SK-N-SH treated with all-trans-retinoic acid at 6 μM for 48 hours (cell line): Measurements from ENCODE around the gene ZNF514.

Experiments used
- ATAC-seq: fragments of 200-7000 bp; cut with Tn5 transposase; 3 replicates; pipeline ENCODE4 v1.9.1; 2020; ENCODE audit warnings: mild to moderate bottlenecking, moderate library complexity
- ARNTL ChIP-seq: fragments of 450-650 bp; formaldehyde crosslinking; IDR thresholded peaks from 2 replicates; pipeline ENCODE4 v1.5.0; 2020; ENCODE audit warnings: low read depth, mild to moderate bottlenecking, moderate library complexity, borderline replicate concordance
- BACH2 ChIP-seq: fragments of 250-450 bp; sonication (Bioruptor Pico); IDR thresholded peaks from 2 replicates; pipeline ENCODE4 v1.9.0; 2021; ENCODE audit warnings: mild to moderate bottlenecking, borderline replicate concordance
- CSDC2 ChIP-seq: fragments of 250-450 bp; sonication (Bioruptor Pico); IDR thresholded peaks from 2 replicates; pipeline ENCODE4 v1.5.0; 2020; ENCODE audit warnings: mild to moderate bottlenecking, moderate library complexity
- ESRRG ChIP-seq: fragments of 250-450 bp; sonication (Bioruptor Pico); IDR thresholded peaks from 2 replicates; pipeline ENCODE4 v1.6.1; 2021; ENCODE audit warnings: mild to moderate bottlenecking
- GLIS3 ChIP-seq: fragments of 250-450 bp; sonication (Bioruptor Pico); IDR thresholded peaks from 2 replicates; pipeline ENCODE4 v1.5.0; 2020; ENCODE audit warnings: mild to moderate bottlenecking, moderate library complexity
- ISL1 ChIP-seq: fragments of 250-450 bp; sonication (Bioruptor Pico); IDR thresholded peaks from 2 replicates; pipeline ENCODE4 v2.1.2; 2022; ENCODE audit warnings: mild to moderate bottlenecking, moderate library complexity
- OSR1 ChIP-seq: fragments of 250-450 bp; sonication (Bioruptor Pico); IDR thresholded peaks from 2 replicates; pipeline ENCODE4 v1.8.0; 2022; ENCODE audit warnings: moderate library complexity, mild to moderate bottlenecking, inconsistent platforms
- POU6F1 ChIP-seq: fragments of 250-450 bp; sonication (Bioruptor Pico); IDR thresholded peaks from 2 replicates; pipeline ENCODE4 v1.8.0; 2021; ENCODE audit warnings: low read depth, mild to moderate bottlenecking, moderate library complexity, borderline replicate concordance
- PPARA ChIP-seq: fragments of 250-450 bp; sonication (Bioruptor Pico); IDR thresholded peaks from 2 replicates; pipeline ENCODE4 v1.5.0; 2020; ENCODE audit warnings: mild to moderate bottlenecking, borderline replicate concordance
- RARB ChIP-seq: fragments of 250-450 bp; sonication (Bioruptor Pico); IDR thresholded peaks from 2 replicates; pipeline ENCODE4 v1.8.0; 2021; ENCODE audit warnings: mild to moderate bottlenecking, moderate library complexity
- TCF4 ChIP-seq: fragments of 250-450 bp; sonication (Bioruptor Pico); IDR thresholded peaks from 2 replicates; pipeline ENCODE4 v1.8.0; 2021; ENCODE audit warnings: mild to moderate bottlenecking, moderate library complexity, borderline replicate concordance
- ZC3H10 ChIP-seq: fragments of 250-450 bp; sonication (Bioruptor Pico); IDR thresholded peaks from 2 replicates; pipeline ENCODE4 v1.5.1; 2021; ENCODE audit warnings: mild to moderate bottlenecking, moderate library complexity
- ZFP3 ChIP-seq: fragments of 250-450 bp; sonication (Bioruptor Pico); IDR thresholded peaks from 2 replicates; pipeline ENCODE4 v1.5.0; 2020; ENCODE audit warnings: mild to moderate bottlenecking, moderate library complexity
- ZFP30 ChIP-seq: fragments of 450-650 bp; formaldehyde crosslinking; IDR thresholded peaks from 2 replicates; pipeline ENCODE4 v1.5.0; 2022; ENCODE audit warnings: mild to moderate bottlenecking, moderate library complexity
- ZNF565 ChIP-seq: fragments of 450-650 bp; formaldehyde crosslinking; conservative IDR thresholded peaks from 2 replicates; pipeline ENCODE4 v1.5.0; 2020; ENCODE audit warnings: low read depth, mild to moderate bottlenecking, moderate library complexity
- ZNF70 ChIP-seq: fragments of 450-650 bp; formaldehyde crosslinking; IDR thresholded peaks from 2 replicates; pipeline ENCODE4 v1.5.0; 2020; ENCODE audit warnings: mild to moderate bottlenecking, moderate library complexity
- ZNF8 ChIP-seq: fragments of 450-650 bp; formaldehyde crosslinking; IDR thresholded peaks from 2 replicates; pipeline ENCODE4 v1.5.0; 2020; ENCODE audit warnings: mild to moderate bottlenecking, moderate library complexity
- TF ChIP-seq, protein P1 (sequence below): fragments of 250-450 bp; sonication (Bioruptor Pico); IDR thresholded peaks from 2 replicates; pipeline ENCODE4 v1.5.1; 2021; ENCODE audit warnings: mild to moderate bottlenecking, moderate library complexity
- TF ChIP-seq, protein P2 (sequence below): fragments of 250-450 bp; sonication (Bioruptor Pico); IDR thresholded peaks from 2 replicates; pipeline ENCODE4 v1.5.0; 2020; ENCODE audit warnings: mild to moderate bottlenecking, moderate library complexity
- TF ChIP-seq, protein P3 (sequence below): fragments of 250-450 bp; sonication (Bioruptor Pico); IDR thresholded peaks from 2 replicates; pipeline ENCODE4 v1.8.0; 2020; ENCODE audit warnings: mild to moderate bottlenecking, moderate library complexity, borderline replicate concordance

ZNF514 gene

GRCh38 chr2:95179451-95179850 lies 19.8 kb upstream of the ZNF514 start:
- ATAC-seq = no peak
- no peak for TF ChIP-seq ZNF565 (CRISPR knock-in tag)
- TF ChIP-seq, protein P1, sequence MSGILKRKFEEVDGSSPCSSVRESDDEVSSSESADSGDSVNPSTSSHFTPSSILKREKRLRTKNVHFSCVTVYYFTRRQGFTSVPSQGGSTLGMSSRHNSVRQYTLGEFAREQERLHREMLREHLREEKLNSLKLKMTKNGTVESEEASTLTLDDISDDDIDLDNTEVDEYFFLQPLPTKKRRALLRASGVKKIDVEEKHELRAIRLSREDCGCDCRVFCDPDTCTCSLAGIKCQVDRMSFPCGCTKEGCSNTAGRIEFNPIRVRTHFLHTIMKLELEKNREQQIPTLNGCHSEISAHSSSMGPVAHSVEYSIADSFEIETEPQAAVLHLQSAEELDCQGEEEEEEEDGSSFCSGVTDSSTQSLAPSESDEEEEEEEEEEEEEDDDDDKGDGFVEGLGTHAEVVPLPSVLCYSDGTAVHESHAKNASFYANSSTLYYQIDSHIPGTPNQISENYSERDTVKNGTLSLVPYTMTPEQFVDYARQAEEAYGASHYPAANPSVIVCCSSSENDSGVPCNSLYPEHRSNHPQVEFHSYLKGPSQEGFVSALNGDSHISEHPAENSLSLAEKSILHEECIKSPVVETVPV (CRISPR knock-in tag) = no peak
- TF ChIP-seq ZNF8 (CRISPR knock-in tag) = no peak
- TF ChIP-seq ZFP3 = no peak
- TF ChIP-seq POU6F1 (CRISPR knock-in tag) = no peak
- no peak for TF ChIP-seq ISL1 (CRISPR knock-in tag)
- TF ChIP-seq ZFP30 (CRISPR knock-in tag) = no peak
- no peak for TF ChIP-seq PPARA (CRISPR knock-in tag)
- TF ChIP-seq RARB (CRISPR knock-in tag) = no peak
- no peak for TF ChIP-seq ARNTL (CRISPR knock-in tag)
- TF ChIP-seq, protein P2, sequence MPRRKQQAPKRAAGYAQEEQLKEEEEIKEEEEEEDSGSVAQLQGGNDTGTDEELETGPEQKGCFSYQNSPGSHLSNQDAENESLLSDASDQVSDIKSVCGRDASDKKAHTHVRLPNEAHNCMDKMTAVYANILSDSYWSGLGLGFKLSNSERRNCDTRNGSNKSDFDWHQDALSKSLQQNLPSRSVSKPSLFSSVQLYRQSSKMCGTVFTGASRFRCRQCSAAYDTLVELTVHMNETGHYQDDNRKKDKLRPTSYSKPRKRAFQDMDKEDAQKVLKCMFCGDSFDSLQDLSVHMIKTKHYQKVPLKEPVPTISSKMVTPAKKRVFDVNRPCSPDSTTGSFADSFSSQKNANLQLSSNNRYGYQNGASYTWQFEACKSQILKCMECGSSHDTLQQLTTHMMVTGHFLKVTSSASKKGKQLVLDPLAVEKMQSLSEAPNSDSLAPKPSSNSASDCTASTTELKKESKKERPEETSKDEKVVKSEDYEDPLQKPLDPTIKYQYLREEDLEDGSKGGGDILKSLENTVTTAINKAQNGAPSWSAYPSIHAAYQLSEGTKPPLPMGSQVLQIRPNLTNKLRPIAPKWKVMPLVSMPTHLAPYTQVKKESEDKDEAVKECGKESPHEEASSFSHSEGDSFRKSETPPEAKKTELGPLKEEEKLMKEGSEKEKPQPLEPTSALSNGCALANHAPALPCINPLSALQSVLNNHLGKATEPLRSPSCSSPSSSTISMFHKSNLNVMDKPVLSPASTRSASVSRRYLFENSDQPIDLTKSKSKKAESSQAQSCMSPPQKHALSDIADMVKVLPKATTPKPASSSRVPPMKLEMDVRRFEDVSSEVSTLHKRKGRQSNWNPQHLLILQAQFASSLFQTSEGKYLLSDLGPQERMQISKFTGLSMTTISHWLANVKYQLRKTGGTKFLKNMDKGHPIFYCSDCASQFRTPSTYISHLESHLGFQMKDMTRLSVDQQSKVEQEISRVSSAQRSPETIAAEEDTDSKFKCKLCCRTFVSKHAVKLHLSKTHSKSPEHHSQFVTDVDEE (CRISPR knock-in tag) = no peak
- no peak for TF ChIP-seq GLIS3 (CRISPR knock-in tag)
- no peak for TF ChIP-seq TCF4 (CRISPR knock-in tag)
- TF ChIP-seq OSR1 (CRISPR knock-in tag) = no peak
- TF ChIP-seq, protein P3, sequence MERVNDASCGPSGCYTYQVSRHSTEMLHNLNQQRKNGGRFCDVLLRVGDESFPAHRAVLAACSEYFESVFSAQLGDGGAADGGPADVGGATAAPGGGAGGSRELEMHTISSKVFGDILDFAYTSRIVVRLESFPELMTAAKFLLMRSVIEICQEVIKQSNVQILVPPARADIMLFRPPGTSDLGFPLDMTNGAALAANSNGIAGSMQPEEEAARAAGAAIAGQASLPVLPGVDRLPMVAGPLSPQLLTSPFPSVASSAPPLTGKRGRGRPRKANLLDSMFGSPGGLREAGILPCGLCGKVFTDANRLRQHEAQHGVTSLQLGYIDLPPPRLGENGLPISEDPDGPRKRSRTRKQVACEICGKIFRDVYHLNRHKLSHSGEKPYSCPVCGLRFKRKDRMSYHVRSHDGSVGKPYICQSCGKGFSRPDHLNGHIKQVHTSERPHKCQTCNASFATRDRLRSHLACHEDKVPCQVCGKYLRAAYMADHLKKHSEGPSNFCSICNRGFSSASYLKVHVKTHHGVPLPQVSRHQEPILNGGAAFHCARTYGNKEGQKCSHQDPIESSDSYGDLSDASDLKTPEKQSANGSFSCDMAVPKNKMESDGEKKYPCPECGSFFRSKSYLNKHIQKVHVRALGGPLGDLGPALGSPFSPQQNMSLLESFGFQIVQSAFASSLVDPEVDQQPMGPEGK (CRISPR knock-in tag) = no peak
- no peak for TF ChIP-seq ZC3H10 (CRISPR knock-in tag)
- TF ChIP-seq BACH2 = no peak
- TF ChIP-seq CSDC2 = no peak
- no peak for TF ChIP-seq ESRRG

- ATAC-seq = no peak
- TF ChIP-seq, protein P1 (CRISPR knock-in tag) = no peak
- TF ChIP-seq ZNF565 (CRISPR knock-in tag) (no peak), ISL1 (CRISPR knock-in tag) (no peak), GLIS3 (CRISPR knock-in tag) (no peak), TCF4 (CRISPR knock-in tag) (no peak), PPARA (CRISPR knock-in tag) (no peak), OSR1 (CRISPR knock-in tag) (no peak), CSDC2 (no peak), ZNF70 (CRISPR knock-in tag) (no peak), ARNTL (CRISPR knock-in tag) (no peak), ZC3H10 (CRISPR knock-in tag) (no peak)
- TF ChIP-seq, protein P2 (CRISPR knock-in tag) = no peak
These were observed 14.4 kb upstream of the ZNF514 start for GRCh38 chr2:95174031-95174542.
